COLO668 (cell line): ENCODE measurements around the gene RAMP1.
A peak's percentile ranks its signal among the peaks of the same experiment; 100 is the strongest.
"Not testable (repeated sequence)": the region's sequence is repeated elsewhere in the genome, so short reads cannot be mapped to it uniquely, and the experiment has no call there.

ENCODE experiments used
- DNase-seq: peaks from one replicate; lab custom pipeline; 2025; ENCODE audit not compliant: unreplicated experiment; lab: John Stamatoyannopoulos, UW

Gene RAMP1

GRCh38 chr2:237943395-237944094 lies 84.1 kb downstream of the RAMP1 start:
- peak; percentile 35 for DNase-seq

DNA sequence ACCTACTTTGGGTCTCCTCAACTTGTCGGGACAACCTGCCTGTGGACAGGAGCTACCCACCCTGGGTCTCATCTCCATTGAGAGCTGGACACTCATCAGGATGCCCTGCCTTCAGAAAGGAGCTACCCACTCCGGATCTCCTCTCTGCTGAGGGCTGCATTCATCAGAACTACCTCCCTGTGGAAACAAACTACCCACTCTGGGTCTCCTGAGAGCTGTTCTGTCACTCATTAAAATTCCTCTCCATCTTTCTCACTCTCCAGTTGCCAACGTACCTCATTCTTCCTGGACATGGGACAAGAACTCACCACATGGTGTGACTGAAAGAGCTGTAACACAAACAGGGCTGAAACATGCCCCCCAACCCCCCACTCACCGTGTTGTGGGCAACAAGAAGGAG lies 84.9 kb downstream of the RAMP1 start:
- no peak for DNase-seq

DNA sequence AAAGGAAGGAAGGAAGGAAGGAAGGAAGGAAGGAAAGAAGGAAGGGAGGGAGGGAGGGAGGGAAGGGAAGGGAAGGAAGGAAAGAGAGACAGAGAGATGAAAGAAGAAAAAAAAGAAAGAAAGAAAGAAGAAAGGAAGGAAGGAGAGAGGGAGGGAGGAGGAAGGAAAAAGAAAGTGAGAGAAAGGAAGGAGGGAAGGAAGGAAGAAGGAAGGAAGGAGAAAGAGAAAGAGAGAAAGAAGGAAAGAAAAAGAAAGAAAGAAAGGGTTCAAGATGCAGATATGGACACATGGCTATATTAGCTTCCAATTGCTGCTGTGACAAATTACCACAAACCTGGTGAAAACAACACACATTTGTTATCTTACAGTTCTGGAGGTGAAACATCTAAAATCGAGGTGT lies 87.0 kb downstream of the RAMP1 start:
- DNase-seq = no peak

GRCh38 chr2:237951354-237951753 lies 91.9 kb downstream of the RAMP1 start:
- not testable (repeated sequence) for DNase-seq

- DNase-seq = no peak
Observed at GRCh38 chr2:237951878-237952277, 92.5 kb downstream of the RAMP1 start.

DNA sequence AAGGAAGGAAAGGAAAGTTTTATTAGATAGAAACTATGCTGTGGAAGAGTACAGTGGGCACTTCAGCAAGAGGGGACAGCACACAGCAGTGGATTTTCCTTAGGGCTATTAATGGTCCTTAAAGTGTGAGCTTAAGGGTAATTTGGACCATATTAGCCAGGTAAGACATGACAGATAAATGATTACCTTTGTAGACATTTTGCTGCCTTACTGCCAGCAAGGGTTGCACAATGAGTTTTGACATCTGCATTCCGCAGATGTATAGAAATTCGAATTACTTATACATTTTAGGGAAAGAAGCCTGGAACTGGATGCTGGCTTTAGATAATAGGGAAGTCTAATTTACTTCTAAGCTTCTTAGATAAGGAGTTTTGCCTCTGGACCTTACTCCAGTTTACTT lies 93.4 kb downstream of the RAMP1 start:
- no peak for DNase-seq

DNA sequence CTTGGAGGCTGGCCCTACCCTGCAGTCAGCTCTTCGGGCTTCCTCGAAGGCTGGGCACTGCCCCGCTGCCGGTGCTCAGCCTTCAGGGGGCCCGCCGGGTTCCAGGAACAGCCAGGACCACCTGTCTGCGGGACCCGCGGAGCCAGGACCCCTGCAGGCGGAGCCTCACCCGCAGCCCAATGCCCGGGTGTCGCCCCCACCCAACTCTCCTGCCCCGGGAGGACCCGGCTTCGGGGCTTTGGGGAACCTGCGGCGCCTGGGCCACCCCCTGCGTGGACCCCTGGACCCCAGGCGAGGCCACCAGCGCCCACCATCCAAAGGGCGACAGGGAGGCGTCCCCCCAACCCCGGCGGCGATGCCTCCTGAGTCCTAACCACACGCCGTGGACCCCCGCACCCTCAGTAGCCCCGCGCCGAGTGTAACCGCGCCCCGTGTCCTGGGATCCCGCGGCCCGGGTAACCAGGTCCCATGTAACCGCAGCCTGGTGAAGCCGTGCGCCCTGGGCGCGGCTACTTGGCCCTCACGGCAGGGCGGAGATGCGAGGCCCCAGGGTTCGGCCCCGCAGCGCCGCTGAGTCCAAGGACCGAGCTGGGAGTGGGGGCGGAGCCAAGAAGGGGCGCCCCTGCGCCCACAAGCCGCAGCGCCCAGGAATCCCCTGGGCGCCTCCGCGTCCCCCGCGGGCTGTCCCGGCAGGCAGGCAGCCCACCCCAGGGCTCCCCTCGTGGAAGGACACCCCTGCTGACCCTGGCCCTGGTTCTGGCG lies 96.4 kb downstream of the RAMP1 start:
- no peak for DNase-seq

DNA sequence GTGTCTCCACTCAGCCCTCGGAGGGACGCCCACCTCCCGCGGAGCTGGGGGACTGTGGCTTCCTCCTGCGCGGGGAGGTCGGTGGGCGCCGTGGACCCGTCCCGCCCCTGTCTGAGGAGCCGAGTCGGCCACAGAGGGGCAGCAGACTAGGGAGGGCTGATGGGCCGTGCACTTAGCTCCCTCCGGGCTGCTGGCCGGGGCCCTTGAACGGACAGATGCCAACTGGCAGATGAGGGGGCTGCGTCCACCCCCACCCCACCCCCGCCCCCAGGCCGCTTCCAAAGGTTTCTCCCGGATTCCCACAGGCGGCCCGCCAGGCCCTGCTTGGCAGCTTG lies 96.9 kb downstream of the RAMP1 start:
- no peak for DNase-seq

GRCh38 chr2:237961637-237962036 lies 102.2 kb downstream of the RAMP1 start:
- DNase-seq = no peak
